Keratinocyte (primary cell): Measurements from ENCODE around the gene NR1H3. TPM values are rescaled to one million over a fixed set of nuclear protein-coding genes. Genes with fewer than 3 reads are reported as not detected.
A peak's percentile ranks its signal among the peaks of the same experiment; 100 is the strongest.

Experiments
- DNase-seq: peaks from one replicate; pipeline ENCODE4 v3.0.0-alpha.2; 2011; ENCODE audit warnings: low read depth, missing footprints, low spot score
- FAIRE-seq: peaks from 2 replicates; lab custom pipeline; 2011; peaks lifted over from hg19 to GRCh38; lab: Jason Lieb, UNC
- H2AFZ ChIP-seq: 2 replicates; pipeline ENCODE4 v1.6.0; 2012; ENCODE audit warnings: low read length, control low read depth, inconsistent platforms; ENCODE audit not compliant: control insufficient read depth
- H3K27ac ChIP-seq: 2 replicates; pipeline ENCODE4 v1.5.1; 2011; ENCODE audit warnings: low read length; ENCODE audit not compliant: control insufficient read depth, insufficient read depth
- H3K27me3 ChIP-seq: 3 replicates; pipeline ENCODE4 v1.6.0; 2011; ENCODE audit warnings: low read length; ENCODE audit not compliant: control insufficient read depth, insufficient read depth; ENCODE audit errors: extremely low read depth
- H3K36me3 ChIP-seq, 2 experiments: 2 replicates in 1 of 2; 3 replicates in 1 of 2; pipeline ENCODE4 v1.5.1; 2011; ENCODE audit warnings: low read length in 2 of 2, mild to moderate bottlenecking in 1 of 2; ENCODE audit not compliant: control insufficient read depth in 2 of 2, insufficient read depth in 2 of 2; ENCODE audit errors: extremely low read depth in 1 of 2
- H3K4me1 ChIP-seq: 3 replicates; pipeline ENCODE4 v1.5.1; 2011; ENCODE audit warnings: low read length; ENCODE audit not compliant: control insufficient read depth, insufficient read depth; ENCODE audit errors: extremely low read depth
- H3K4me2 ChIP-seq: 3 replicates; pipeline ENCODE4 v1.6.0; 2011; ENCODE audit warnings: low read depth, low read length; ENCODE audit not compliant: control insufficient read depth, insufficient read depth; ENCODE audit errors: extremely low read depth
- H3K4me3 ChIP-seq, 3 experiments: fragments of 200-600 bp in 1 of 3; sonication (generic) in 1 of 3; 2 replicates in 2 of 3; 3 replicates in 1 of 3; pipeline ENCODE4 v1.5.1; 2011 to 2016; ENCODE audit warnings: low read length in 3 of 3, mild to moderate bottlenecking in 3 of 3, control low read depth in 2 of 3, inconsistent platforms in 1 of 3, low read depth in 1 of 3, mixed read lengths in 1 of 3, mixed run types in 1 of 3, moderate library complexity in 1 of 3; ENCODE audit not compliant: control insufficient read depth in 2 of 3, insufficient read depth in 2 of 3; ENCODE audit errors: extremely low read depth in 1 of 3
- H3K79me2 ChIP-seq: 2 replicates; pipeline ENCODE4 v1.6.0; 2012; ENCODE audit warnings: low read length; ENCODE audit not compliant: control insufficient read depth, insufficient read depth
- H3K9ac ChIP-seq: 3 replicates; pipeline ENCODE4 v1.6.0; 2011; ENCODE audit warnings: low read length; ENCODE audit not compliant: control insufficient read depth, insufficient read depth; ENCODE audit errors: extremely low read depth
- H3K9me1 ChIP-seq: 3 replicates; pipeline ENCODE4 v1.6.0; 2011; ENCODE audit warnings: low read length; ENCODE audit not compliant: control insufficient read depth, insufficient read depth; ENCODE audit errors: extremely low read depth
- H3K9me3 ChIP-seq: 2 replicates; pipeline ENCODE4 v1.5.1; 2012; ENCODE audit warnings: low read depth, low read length; ENCODE audit not compliant: control insufficient read depth
- H4K20me1 ChIP-seq: 3 replicates; pipeline ENCODE4 v1.6.0; 2011; ENCODE audit warnings: low read length; ENCODE audit not compliant: control insufficient read depth, insufficient read depth; ENCODE audit errors: extremely low read depth
- EZH2 ChIP-seq: IDR thresholded peaks from one replicate; pipeline ENCODE4 v1.6.1; 2012; ENCODE audit warnings: inconsistent platforms, mild to moderate bottlenecking, low read length, moderate library complexity
- dilution Hi-C: fragments of 300-500 bp; cut with MboI; formaldehyde crosslinking; loops from one replicate; pipeline ENCODE4 v1.7.0; 2020; ENCODE audit warnings: low sequenced_read_pairs; ENCODE audit not compliant: extremely low pct_ligation_motif_present
- polyA plus RNA-seq, 5 experiments: library from polyadenylated mRNA; depleted of rRNA in 3 of 5; stranded (reverse) in 3 of 5; stranded (forward) in 1 of 5; unstranded in 1 of 5; fragments of >200 nt; gene quantifications; 1 replicate in 1 of 5; 2 replicates in 3 of 5; 3 replicates in 1 of 5; pipeline versions ENCODE4 v1.2.1 to v1.2.3, GENCODE V29; 2011 to 2012; ENCODE audit warnings: missing spikeins in 2 of 5, low read depth in 1 of 5, low replicate concordance in 1 of 5
- TF ChIP-seq, protein P1 (sequence below), 3 experiments: IDR thresholded peaks in 1 of 3; conservative IDR thresholded peaks in 1 of 3; optimal IDR thresholded peaks in 1 of 3; 2 replicates in 2 of 3; 3 replicates in 1 of 3; pipeline versions ENCODE3 to v1.5.1; 2011; ENCODE audit warnings: low read length in 3 of 3, mild to moderate bottlenecking in 3 of 3, moderate library complexity in 2 of 3, control low read depth in 1 of 3, inconsistent platforms in 1 of 3; ENCODE audit not compliant: insufficient read depth in 2 of 3; ENCODE audit errors: extremely low read depth in 1 of 3

The NR1H3 gene
- polyA plus RNA-seq, 1 donor (not counting 4 experiments of a cell fraction or from before 2014, with no cell fraction given) = 9.1 TPM

DNA sequence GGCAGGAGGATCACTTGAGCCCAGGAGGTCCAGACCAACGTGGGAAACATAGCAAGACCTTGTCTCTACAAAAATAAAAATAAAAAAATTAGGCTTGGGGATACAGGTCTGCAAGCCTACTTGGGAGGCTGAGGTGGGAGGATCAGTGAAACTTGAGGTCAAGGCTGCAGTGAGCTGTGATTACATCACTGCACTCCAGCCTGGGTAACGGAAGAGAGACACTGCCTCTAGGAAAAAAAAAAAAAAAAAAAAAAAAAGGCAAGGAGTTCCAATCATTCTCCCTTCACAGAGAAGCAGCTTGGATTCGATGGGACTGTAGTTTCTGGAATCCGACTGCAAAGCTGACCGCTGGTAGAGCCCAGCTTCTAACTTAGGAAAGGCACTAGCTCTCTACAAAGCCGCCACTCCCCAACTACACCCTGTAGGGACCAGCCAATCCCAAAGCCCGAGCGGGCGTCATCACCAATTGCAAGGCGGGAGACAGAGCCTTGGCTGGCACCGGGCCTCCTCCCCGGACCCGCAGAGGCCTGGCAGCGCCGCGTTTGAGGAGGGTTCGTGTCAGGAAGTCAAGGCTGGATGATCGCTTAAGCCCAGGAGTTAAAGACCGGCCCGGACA is 43.7 kb upstream of the NR1H3 start:
- DNase-seq (no peak), FAIRE-seq (peak; percentile 39)
- Histone ChIP-seq H3K27ac (peak overlapping the region; percentile 92), H3K4me1 (peaks cover 35% of the 10 kb centered on the region), H3K4me3 (peak overlapping the region; percentile 52 to 66 (median 61)), H3K79me2 (peaks cover 22% of the 10 kb centered on the region), H3K4me2 (peak overlapping the region; percentile 65), H3K9ac (peak overlapping the region; percentile 83), H3K27me3 (no peaks in the 10 kb centered on the region), H3K36me3 (peaks cover 0 to 6% of the 10 kb centered on the region in 2 experiments), H3K9me3 (no peaks in the 10 kb centered on the region), H3K9me1 (no peaks in the 10 kb centered on the region), H2AFZ (peak overlapping the region; percentile 84), H4K20me1 (no peaks in the 10 kb centered on the region)
- dilution Hi-C loops = no loop called here
- no peak for TF ChIP-seq EZH2
- TF ChIP-seq, protein P1, sequence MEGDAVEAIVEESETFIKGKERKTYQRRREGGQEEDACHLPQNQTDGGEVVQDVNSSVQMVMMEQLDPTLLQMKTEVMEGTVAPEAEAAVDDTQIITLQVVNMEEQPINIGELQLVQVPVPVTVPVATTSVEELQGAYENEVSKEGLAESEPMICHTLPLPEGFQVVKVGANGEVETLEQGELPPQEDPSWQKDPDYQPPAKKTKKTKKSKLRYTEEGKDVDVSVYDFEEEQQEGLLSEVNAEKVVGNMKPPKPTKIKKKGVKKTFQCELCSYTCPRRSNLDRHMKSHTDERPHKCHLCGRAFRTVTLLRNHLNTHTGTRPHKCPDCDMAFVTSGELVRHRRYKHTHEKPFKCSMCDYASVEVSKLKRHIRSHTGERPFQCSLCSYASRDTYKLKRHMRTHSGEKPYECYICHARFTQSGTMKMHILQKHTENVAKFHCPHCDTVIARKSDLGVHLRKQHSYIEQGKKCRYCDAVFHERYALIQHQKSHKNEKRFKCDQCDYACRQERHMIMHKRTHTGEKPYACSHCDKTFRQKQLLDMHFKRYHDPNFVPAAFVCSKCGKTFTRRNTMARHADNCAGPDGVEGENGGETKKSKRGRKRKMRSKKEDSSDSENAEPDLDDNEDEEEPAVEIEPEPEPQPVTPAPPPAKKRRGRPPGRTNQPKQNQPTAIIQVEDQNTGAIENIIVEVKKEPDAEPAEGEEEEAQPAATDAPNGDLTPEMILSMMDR (optimal IDR thresholded peaks at IDR 0.05 in 1 of 3, IDR thresholded peaks at IDR 0.05 in 1 of 3, conservative IDR thresholded peaks at IDR 0.05 in 1 of 3; ENCODE audit: extremely low read depth in 1 of 3, insufficient read depth in 2 of 3, low read length in 3 of 3) = no peak

DNA sequence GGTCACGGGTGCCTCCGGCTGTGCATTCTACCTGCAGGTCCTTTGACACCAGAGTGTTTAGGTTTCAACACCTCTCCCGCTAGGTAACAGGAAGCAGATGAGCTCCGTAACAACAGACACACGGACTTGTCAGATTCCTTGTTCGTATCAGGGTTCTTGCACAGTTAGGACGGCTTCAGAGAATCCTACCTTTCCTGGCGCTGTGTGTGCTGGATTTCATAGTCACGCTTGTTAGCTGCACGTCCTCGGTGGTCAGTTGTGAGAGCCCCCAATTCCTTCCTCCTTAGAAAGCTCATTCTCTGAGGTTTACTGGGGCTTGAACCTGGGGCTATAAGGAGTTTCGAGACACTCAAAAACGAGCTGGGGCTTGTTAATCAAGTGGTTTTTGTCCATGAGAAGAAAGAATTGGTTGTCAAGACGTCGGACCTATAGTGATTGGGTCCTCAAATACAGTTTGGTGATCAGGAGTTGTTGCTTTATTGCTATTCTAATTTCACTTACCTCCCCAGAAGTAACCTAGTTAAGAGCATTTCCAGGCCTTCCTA is 42.4 kb upstream of the NR1H3 start:
- H3K4me2 ChIP-seq = peak overlapping the region; percentile 98
- H2AFZ ChIP-seq = peak overlapping the region; percentile 76
- dilution Hi-C loops = no loop called here
- TF ChIP-seq EZH2 = no peak
- TF ChIP-seq, protein P1 (optimal IDR thresholded peaks at IDR 0.05 in 1 of 3, IDR thresholded peaks at IDR 0.05 in 1 of 3, conservative IDR thresholded peaks at IDR 0.05 in 1 of 3; ENCODE audit: extremely low read depth in 1 of 3, insufficient read depth in 2 of 3, low read length in 3 of 3) = no peak
- peaks cover 0 to 9% of the 10 kb centered on the region in 2 experiments for H3K36me3 ChIP-seq
- H3K9me3 ChIP-seq = no peaks in the 10 kb centered on the region
- H3K4me3 ChIP-seq = peak overlapping the region; percentile 52 to 96 (median 88)
- H3K79me2 ChIP-seq = peaks cover 30% of the 10 kb centered on the region
- H3K9ac ChIP-seq = peak overlapping the region; percentile 98
- H3K27me3 ChIP-seq = no peaks in the 10 kb centered on the region
- FAIRE-seq = peak; percentile 51
- peaks cover 29% of the 10 kb centered on the region for H3K4me1 ChIP-seq
- peak overlapping the region; percentile 99 for H3K27ac ChIP-seq
- H3K9me1 ChIP-seq = no peaks in the 10 kb centered on the region
- no peaks in the 10 kb centered on the region for H4K20me1 ChIP-seq
- DNase-seq = no peak
